GM19467 (cell line): Measurements from ENCODE around the gene ANKS1B.

Source experiments
- ATAC-seq: cut with Tn5 transposase; IDR thresholded peaks from one replicate; pipeline ENCODE4 v1.9.1; 2021; ENCODE audit warnings: mild to moderate bottlenecking, moderate library complexity; ENCODE audit not compliant: unreplicated experiment

The ANKS1B gene

GRCh38 chr12:98724384-98725155, 1260.2 kb downstream of the ANKS1B start:
- ATAC-seq: no peak

- ATAC-seq: no peak
These were observed 1263.5 kb downstream of the ANKS1B start for GRCh38 chr12:98721204-98721702.

GRCh38 chr12:98719515-98720504, 1264.9 kb downstream of the ANKS1B start:
- ATAC-seq: no peak

- ATAC-seq: no peak
These were observed 1270.3 kb downstream of the ANKS1B start for GRCh38 chr12:98714426-98714825.

GRCh38 chr12:98709022-98709421, 1275.7 kb downstream of the ANKS1B start:
- ATAC-seq: no peak

GRCh38 chr12:98701166-98701565, 1283.6 kb downstream of the ANKS1B start:
- ATAC-seq: no peak

GRCh38 chr12:98699586-98699985, 1285.2 kb downstream of the ANKS1B start:
- no peak for ATAC-seq

GRCh38 chr12:98698603-98699463, 1285.9 kb downstream of the ANKS1B start:
- peak; percentile 91 for ATAC-seq

GRCh38 chr12:98697209-98697608, 1287.5 kb downstream of the ANKS1B start:
- ATAC-seq: no peak

GRCh38 chr12:98696036-98696646, 1288.6 kb downstream of the ANKS1B start:
- ATAC-seq: no peak

GRCh38 chr12:98691351-98691750, 1293.4 kb downstream of the ANKS1B start:
- no peak for ATAC-seq

- no peak for ATAC-seq
These were observed 1298.1 kb downstream of the ANKS1B start for GRCh38 chr12:98686603-98687002.
